Upper lobe of right lung (tissue), 1 donor: ENCODE data around the gene PF4V1. TPM values are rescaled to one million over a fixed set of nuclear protein-coding genes. Genes with fewer than 3 reads are reported as not detected.
"Not testable (repeated sequence)": the region's sequence is repeated elsewhere in the genome, so short reads cannot be mapped to it uniquely, and the experiment has no call there.

Experiments used
- ATAC-seq: fragments of 200-7000 bp; cut with Tn5 transposase; one replicate; pipeline ENCODE4 v1.9.1; 2020; ENCODE audit warnings: mild to moderate bottlenecking, moderate library complexity
- DNase-seq: peaks from one replicate; pipeline ENCODE4 v3.0.0-alpha.2; 2020
- H3K27ac ChIP-seq: fragments of 200-600 bp; one replicate; pipeline ENCODE4 v1.8.0; 2022
- H3K27me3 ChIP-seq: fragments of 200-600 bp; one replicate; pipeline ENCODE4 v1.8.0; 2022; ENCODE audit warnings: mild to moderate bottlenecking
- H3K36me3 ChIP-seq: fragments of 200-600 bp; one replicate; pipeline ENCODE4 v1.8.0; 2022
- H3K4me1 ChIP-seq: fragments of 200-600 bp; one replicate; pipeline ENCODE4 v1.8.0; 2022
- H3K4me3 ChIP-seq: fragments of 200-600 bp; one replicate; pipeline ENCODE4 v1.8.0; 2022; ENCODE audit warnings: mild to moderate bottlenecking
- H3K9me3 ChIP-seq: fragments of 200-600 bp; one replicate; pipeline ENCODE4 v1.8.0; 2022
- CTCF ChIP-seq: fragments of 200-600 bp; IDR thresholded peaks from one replicate; pipeline ENCODE4 v1.8.0; 2022; ENCODE audit warnings: antibody characterized with exemption
- intact Hi-C: fragments of 100-400 bp; cut with DNase I; formaldehyde crosslinking; loops from one replicate; pipeline ENCODE4 v1.11.0; 2022
- total RNA-seq: library from RNA; stranded (reverse); fragmentation: NEBNext Ultra II Directional; extraction: Animal tissue kit (Norgen Biotek cat#: 25700); gene quantifications from one replicate; pipeline ENCODE4 v1.2.1, GENCODE V29; 2021
- donor health status: DM: no; HTN: yes; CAD: no; lungs with severe emphysema.

Gene PF4V1
- total RNA-seq, 1 donor from 2014 or later: not detected

- no peak for ATAC-seq
Measured at GRCh38 chr4:73895201-73896175, 42.4 kb downstream of the PF4V1 start.

GRCh38 chr4:73896416-73896815 lies 43.3 kb downstream of the PF4V1 start:
- no peaks in the 10 kb centered on the region for H3K9me3 ChIP-seq
- DNase-seq: no peak
- no peak overlapping the region for H3K4me3 ChIP-seq
- H3K27me3 ChIP-seq: no peaks in the 10 kb centered on the region
- intact Hi-C loops: no loop called here
- no peaks in the 10 kb centered on the region for H3K36me3 ChIP-seq
- ATAC-seq: no peak
- no peak overlapping the region for H3K27ac ChIP-seq
- H3K4me1 ChIP-seq: peaks cover 22% of the 10 kb centered on the region
- TF ChIP-seq CTCF: no peak

More at GRCh38 chr4:73895201-73896175, 42.4 kb downstream of the PF4V1 start:
- H3K27ac ChIP-seq: no peak overlapping the region
- no peak for DNase-seq
- no peaks in the 10 kb centered on the region for H3K36me3 ChIP-seq
- peaks cover 24% of the 10 kb centered on the region for H3K4me1 ChIP-seq
- H3K27me3 ChIP-seq: no peaks in the 10 kb centered on the region
- no peak overlapping the region for H3K4me3 ChIP-seq
- intact Hi-C loops: no loop called here
- H3K9me3 ChIP-seq: no peaks in the 10 kb centered on the region
- TF ChIP-seq CTCF: no peak

- Histone ChIP-seq H3K27ac (no peak overlapping the region), H3K4me1 (peaks cover 11% of the 10 kb centered on the region), H3K4me3 (no peak overlapping the region), H3K36me3 (no peaks in the 10 kb centered on the region), H3K27me3 (no peaks in the 10 kb centered on the region), H3K9me3 (no peaks in the 10 kb centered on the region)
- ATAC-seq: no peak
- no peak for DNase-seq
- intact Hi-C loops: no loop called here
- TF ChIP-seq CTCF: no peak
Measured at GRCh38 chr4:73897380-73898136, 44.5 kb downstream of the PF4V1 start.

GRCh38 chr4:73899338-73899737 lies 46.2 kb downstream of the PF4V1 start:
- ATAC-seq, H3K9me3 ChIP-seq, intact Hi-C loops, H3K36me3 ChIP-seq, H3K27me3 ChIP-seq, H3K4me1 ChIP-seq, DNase-seq, H3K4me3 ChIP-seq, H3K27ac ChIP-seq: not testable (repeated sequence)

GRCh38 chr4:73901031-73901430 lies 47.9 kb downstream of the PF4V1 start:
- TF ChIP-seq CTCF: no peak
- ATAC-seq: no peak
- Histone ChIP-seq H3K4me1 (no peaks in the 10 kb centered on the region), H3K36me3 (no peaks in the 10 kb centered on the region), H3K4me3 (no peak overlapping the region), H3K27ac (no peak overlapping the region), H3K9me3 (no peaks in the 10 kb centered on the region), H3K27me3 (no peaks in the 10 kb centered on the region)
- intact Hi-C loops: no loop called here
- no peak for DNase-seq
